B cell (primary cell): ENCODE data around the gene EVPL.

Experiments
- CTCF ChIP-seq: fragments of 200-600 bp; IDR thresholded peaks from one replicate; pipeline ENCODE4 v1.8.0; 2022; ENCODE audit warnings: antibody characterized with exemption, mild to moderate bottlenecking
- EZH2 ChIP-seq: IDR thresholded peaks from 2 replicates; pipeline ENCODE4 v1.6.1; 2012; ENCODE audit warnings: borderline replicate concordance, low read depth, mild to moderate bottlenecking, moderate library complexity, low read length; ENCODE audit not compliant: insufficient read depth, poor library complexity, severe bottlenecking

- TF ChIP-seq CTCF (no peak), EZH2 (no peak)
These were observed 25.0 kb downstream of the EVPL start for GRCh38 chr17:76002100-76002499.
